HG02973 (cell line): Measurements from ENCODE around the gene ARHGEF35.
"Not testable (repeated sequence)": the region's sequence is repeated elsewhere in the genome, so short reads cannot be mapped to it uniquely, and the experiment has no call there.

ENCODE experiments used
- ATAC-seq: cut with Tn5 transposase; IDR thresholded peaks from one replicate; pipeline ENCODE4 v1.9.1; 2021; ENCODE audit warnings: moderate library complexity; ENCODE audit not compliant: unreplicated experiment

Gene ARHGEF35

DNA sequence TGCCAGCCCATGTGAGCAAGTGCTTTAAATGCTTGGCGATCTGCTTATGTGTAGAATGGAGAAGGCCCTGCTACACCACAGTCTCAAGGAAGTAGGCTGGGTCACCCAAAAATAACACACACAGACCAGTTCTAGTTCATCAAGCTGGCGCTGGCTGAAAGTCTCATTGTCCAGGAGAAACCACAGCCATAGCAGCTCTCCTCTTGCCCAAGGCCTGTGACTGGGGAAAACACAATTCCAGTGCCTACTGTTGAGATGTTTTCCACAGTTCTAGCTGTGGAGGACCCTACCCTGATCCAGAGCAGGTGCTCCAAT is 16.5 kb downstream of the ARHGEF35 start:
- not testable (repeated sequence) for ATAC-seq

DNA sequence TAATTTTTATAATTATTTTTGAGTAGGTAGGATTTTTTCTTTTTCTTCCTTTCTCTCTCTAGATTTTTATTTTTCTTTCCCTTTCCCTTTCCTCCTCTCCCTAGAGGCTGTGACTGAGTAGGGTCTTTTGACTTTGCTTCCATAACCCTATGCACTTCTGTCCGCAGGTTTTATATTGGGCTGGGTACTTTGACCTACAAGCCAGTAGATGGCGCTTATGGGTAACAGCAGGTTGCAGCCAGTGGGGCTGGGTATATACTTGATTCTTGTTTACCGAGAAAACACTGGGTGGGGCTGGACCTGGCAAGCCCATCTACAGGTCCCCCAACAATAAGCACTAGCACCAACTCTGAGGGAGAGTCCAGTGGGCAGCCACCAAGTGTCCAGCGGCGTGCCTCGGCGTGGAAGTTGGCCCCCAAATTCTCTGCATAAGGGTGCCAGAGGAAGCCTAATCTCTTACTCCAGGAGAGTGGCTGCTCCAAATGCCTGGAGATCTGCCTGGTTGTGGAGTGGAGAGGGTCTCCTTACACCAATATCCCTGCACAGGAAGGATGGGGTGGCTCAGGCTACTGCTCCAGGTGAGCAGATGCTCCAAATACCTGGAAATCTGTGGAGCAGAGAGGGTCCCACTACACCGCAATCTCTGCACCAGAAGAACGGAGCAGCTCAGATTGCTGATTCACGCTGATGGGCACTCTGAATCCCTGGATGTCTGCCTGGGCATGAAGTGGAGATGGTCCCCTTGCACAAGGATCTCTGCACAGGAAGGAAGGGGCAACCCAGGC is 17.1 kb downstream of the ARHGEF35 start:
- peak; percentile 99 for ATAC-seq

DNA sequence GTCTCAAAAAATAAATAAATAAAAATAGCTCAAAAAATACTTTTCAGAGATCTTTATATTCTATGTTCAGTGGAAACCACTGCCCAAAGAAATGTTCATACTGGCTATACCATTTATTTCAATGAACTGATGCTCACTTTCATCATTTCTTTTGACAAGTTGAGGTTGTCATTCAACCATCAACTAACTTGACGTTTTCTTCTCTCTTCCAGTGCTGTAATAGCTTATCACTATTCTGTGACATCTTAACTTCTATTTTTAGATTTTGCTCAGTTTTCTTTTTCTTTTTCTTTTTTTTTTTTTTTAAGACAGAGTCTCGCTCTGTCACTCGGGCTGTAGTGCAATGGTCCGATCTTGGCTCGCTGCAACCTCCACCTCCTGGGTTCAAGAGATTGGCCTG is 21.0 kb downstream of the ARHGEF35 start:
- ATAC-seq, result no peak

DNA sequence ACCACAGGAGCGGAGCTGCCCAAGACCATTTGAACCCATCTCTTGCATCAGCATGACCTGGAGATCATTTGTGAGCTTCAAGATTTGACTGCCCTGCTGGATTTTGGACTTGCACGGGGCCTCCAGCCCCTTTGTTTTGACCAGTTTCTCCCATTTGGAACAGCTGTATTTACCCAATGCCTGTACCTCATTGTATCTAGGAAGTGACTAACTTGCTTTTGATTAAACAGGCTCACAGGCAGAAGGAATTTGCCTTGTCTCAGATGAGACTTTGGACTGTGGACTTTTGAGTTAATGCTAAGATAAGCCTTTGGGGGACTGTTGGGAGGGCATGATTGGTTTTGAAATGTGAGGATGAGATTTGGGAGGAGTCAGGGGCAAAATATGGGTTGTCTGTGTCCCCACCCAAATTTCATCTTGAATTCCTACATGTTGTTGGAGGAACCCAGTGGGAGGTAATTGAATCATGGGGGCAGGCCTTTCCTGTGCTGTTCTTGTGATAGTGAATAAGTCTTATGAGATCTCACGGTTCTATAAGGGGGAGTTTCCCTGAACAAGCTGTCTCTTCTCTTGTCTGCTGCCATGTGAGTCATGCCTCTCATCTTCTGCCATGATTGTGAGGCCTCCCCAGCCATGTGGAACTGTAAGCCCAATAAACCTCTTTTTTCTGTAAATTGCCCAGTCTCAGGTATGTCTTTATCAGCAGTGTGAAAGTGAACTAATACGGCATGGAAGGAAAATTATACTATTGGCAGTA is 23.9 kb downstream of the ARHGEF35 start:
- ATAC-seq, result not testable (repeated sequence)

DNA sequence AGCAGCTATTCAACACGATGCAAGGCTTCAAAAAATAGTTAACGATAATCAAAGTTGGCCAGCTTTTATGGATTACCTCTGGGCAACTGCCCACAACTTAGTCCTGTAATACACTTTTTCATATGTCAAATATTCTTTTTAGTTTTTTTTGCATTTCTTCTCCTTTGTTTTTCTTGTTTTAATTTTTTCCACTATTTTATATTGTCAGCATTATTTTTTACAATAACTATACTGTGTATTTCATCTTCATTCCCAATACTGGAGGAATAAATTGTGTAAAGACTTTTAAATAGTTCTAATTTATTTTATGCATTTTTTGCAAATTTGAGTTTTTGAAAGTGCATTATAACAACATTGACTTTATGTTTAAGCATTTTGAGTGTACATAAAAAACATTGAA is 30.8 kb downstream of the ARHGEF35 start:
- ATAC-seq, result no peak

DNA sequence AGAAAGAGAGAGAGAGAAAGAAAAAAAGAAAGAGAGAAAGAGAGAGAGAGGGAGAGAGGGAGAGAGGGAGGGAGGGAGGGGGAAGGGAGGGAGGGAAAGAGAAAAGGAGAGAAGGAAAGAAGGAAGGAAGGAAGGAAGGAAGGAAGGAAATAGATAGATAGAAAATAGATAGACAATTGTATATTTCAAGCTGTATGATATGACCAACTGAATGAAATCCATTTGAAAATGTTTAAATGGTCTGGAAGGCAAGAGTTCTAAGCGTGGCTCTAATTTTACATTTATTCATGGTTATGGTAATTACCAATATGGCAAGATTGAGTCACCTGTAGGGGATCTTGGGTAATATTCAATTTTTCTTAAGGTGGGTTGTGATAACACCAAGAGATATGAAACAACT is 36.8 kb downstream of the ARHGEF35 start:
- ATAC-seq, result no peak

DNA sequence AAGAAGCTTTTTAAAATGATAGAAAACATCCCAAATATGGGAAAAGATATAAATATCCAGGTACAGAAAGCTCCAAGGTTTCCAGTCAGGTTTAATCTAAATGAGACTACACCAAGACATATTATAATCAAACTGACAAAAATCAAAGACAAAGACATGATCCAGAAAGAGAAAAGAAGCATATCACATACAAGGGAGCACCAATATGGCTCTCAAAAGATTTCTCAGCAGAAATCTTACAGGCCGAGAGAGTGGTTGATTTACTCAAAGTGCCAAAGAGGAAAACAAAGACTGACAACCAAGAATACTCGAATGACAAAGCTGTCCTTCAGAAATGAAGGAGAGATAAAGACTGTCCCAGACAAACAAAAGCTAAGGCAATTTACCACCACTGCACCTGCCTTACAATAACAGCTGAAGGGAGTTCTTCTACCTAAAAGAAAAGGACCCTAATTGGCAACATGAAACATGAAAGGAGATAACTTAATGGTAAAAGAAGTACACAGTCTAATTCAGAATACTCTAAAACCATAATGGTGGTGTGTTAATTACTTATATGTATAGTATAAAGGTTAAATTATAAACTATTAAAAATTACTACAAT is 47.3 kb downstream of the ARHGEF35 start:
- no peak for ATAC-seq

DNA sequence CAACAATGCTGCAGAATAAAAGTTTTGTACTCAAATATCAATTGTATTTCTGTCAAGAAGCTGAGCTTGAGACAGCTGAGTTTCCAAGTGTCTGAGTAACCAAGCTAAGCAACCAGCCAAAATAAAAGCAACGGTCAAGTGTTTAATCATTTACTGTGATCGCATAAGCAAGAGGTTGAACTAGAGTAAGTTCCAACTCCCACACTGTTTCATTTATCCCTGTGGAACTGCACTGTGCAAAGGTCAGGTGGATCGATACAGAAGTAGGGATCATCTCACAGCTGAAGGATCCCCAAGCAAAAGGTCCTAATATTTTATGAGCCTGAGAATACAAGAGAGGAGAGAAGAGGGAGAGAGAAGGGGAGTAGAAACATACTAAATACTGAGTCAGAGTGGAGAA is 51.2 kb downstream of the ARHGEF35 start:
- no peak for ATAC-seq

DNA sequence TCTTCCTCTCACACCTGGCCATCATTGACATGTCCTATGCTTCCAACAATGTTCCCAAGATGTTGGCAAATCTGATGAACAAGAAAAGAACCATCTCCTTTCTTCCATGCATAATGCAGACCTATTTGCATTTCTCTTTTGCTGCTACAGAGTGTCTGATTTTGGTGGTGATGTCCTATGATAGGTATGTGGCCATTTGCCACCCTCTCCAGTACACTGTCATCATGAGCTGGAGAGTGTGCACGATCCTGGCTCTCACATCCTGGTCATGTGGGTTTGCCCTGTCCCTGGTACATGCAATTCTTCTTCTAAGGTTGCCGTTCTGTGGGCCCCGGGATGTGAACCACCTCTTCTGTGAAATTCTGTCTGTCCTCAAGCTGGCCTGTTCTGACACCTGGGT is 53.4 kb downstream of the ARHGEF35 start:
- no peak for ATAC-seq

DNA sequence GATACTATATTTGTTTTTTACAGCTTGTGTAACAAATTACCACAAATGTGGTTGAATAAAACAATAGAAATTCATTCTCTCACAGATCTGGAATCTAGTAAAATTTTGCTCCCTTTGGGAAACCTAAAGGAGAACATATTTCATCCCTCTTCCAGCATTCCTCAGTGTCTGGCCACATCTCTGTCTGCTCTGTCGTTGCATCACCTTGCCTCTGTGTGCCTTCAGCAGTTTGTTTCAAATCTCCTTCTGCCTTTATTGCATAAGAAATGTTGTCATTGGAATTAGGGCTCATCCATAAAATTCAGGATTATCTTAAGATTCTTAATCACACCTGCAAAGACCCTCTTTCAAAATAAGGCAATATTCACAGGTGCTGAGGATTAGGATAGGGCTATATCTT is 58.1 kb downstream of the ARHGEF35 start:
- ATAC-seq, result no peak
